ENCODE measurements around the gene GPS1.

DNA sequence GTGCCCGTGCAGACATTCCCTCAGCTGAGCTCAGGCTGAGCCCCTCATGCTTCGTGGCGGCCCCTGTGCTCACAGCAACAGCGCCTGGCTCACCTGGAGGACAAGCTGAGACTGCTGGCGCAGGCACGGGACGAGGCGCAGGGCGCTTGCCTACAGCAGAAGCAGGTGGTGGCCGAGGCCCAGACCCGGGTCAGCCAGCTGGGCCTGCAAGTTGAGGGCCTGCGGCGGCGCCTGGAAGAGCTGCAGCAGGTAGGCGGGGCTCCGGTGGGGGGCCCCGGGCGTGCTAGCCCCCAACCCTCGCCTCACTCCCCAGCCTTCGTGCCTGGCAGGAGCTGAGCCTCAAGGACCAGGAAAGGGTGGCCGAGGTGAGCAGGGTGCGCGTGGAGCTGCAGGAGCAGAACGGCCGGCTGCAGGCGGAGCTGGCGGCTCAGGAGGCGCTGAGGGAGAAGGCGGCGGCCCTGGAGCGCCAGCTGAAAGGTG lies 21.7 kb upstream of the GPS1 start:
- TF ChIP-seq, protein P1, sequence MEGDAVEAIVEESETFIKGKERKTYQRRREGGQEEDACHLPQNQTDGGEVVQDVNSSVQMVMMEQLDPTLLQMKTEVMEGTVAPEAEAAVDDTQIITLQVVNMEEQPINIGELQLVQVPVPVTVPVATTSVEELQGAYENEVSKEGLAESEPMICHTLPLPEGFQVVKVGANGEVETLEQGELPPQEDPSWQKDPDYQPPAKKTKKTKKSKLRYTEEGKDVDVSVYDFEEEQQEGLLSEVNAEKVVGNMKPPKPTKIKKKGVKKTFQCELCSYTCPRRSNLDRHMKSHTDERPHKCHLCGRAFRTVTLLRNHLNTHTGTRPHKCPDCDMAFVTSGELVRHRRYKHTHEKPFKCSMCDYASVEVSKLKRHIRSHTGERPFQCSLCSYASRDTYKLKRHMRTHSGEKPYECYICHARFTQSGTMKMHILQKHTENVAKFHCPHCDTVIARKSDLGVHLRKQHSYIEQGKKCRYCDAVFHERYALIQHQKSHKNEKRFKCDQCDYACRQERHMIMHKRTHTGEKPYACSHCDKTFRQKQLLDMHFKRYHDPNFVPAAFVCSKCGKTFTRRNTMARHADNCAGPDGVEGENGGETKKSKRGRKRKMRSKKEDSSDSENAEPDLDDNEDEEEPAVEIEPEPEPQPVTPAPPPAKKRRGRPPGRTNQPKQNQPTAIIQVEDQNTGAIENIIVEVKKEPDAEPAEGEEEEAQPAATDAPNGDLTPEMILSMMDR (conservative IDR thresholded peaks at IDR 0.05; ENCODE audit: low read depth in 2 of 2) = no peak
- TF ChIP-seq POLR2AphosphoS5 (IDR thresholded peaks at IDR 0.05; ENCODE audit: low read depth) (no peak), STAT1 (IDR thresholded peaks at IDR 0.05; ENCODE audit: unreplicated experiment) (no peak), EZH2 (IDR thresholded peaks at IDR 0.05; ENCODE audit: low read depth, unreplicated experiment) (no peak)
- TF ChIP-seq, protein P2, sequence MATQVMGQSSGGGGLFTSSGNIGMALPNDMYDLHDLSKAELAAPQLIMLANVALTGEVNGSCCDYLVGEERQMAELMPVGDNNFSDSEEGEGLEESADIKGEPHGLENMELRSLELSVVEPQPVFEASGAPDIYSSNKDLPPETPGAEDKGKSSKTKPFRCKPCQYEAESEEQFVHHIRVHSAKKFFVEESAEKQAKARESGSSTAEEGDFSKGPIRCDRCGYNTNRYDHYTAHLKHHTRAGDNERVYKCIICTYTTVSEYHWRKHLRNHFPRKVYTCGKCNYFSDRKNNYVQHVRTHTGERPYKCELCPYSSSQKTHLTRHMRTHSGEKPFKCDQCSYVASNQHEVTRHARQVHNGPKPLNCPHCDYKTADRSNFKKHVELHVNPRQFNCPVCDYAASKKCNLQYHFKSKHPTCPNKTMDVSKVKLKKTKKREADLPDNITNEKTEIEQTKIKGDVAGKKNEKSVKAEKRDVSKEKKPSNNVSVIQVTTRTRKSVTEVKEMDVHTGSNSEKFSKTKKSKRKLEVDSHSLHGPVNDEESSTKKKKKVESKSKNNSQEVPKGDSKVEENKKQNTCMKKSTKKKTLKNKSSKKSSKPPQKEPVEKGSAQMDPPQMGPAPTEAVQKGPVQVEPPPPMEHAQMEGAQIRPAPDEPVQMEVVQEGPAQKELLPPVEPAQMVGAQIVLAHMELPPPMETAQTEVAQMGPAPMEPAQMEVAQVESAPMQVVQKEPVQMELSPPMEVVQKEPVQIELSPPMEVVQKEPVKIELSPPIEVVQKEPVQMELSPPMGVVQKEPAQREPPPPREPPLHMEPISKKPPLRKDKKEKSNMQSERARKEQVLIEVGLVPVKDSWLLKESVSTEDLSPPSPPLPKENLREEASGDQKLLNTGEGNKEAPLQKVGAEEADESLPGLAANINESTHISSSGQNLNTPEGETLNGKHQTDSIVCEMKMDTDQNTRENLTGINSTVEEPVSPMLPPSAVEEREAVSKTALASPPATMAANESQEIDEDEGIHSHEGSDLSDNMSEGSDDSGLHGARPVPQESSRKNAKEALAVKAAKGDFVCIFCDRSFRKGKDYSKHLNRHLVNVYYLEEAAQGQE (IDR thresholded peaks at IDR 0.05; ENCODE audit: unreplicated experiment) = no peak
